ENCODE results near the gene SERPINB1.

The SERPINB1 gene

DNA sequence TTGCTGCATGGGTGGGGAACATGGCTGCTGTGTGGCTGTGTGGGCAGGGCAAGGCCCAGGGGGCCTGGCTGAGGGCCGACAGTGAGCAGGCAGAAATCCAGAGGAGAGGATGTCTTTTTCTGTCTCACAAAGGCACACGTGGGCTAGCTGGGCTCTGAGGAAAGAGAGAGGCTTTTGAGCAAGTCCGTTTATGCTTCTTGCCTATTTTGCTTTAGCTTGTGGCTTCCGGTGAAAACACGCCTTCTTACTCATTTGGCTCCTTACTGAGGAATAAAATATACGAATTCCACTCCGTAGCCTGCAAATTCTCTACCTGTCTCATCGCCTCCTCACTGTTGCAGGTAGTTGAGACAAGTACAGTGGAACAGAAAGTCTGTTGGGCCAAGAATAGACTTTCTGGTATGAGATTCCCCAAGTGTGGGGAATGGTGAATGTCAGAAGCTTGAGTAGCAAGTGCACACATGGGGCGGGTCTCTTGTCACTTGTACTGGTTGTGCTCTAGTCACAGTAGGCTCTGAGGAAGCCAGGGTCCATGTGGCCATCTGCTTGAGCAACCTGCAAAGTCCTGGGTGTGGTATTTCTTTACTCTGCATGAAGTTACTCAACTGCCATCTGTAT is 48.0 kb downstream of the SERPINB1 start:
- DNase-seq (ENCODE audit: low spot score), result no peak

DNA sequence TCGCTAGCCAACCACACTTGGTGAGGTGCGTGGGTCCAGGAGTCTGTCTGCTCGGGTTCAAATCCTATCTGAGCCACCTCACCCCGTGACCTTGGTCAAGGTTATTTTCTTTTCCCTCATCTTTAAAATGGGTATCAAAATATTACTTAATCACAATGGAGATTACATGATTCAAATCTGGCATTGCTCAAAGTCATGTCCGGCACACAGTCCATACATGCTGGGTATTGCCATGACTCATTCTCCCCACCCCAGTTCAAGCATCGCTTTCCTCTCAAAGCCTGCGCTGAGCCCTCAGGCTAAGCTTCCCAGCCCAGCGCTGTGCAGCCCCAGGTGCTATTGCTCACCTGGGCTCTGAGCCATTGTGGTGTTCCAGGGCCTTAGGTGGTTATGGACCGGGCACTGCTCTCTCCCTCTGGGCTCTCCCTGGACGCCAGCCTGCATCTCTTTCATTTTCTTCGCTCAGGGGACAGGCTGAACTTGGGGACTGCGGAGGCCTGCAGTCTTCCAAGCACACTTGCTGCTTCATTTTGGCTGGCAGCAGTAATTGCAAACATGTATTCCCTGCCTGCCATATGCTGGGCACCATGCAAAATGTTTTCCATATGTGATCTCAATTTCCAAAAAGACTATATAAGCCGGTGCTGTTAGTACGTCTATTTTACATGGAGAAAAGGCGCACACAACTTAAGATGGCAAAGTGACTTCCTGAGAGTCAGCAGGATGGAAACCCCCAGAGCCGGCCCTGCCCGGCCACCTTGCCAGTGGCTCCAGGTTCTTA is 49.1 kb downstream of the SERPINB1 start:
- no peak for DNase-seq (ENCODE audit: low spot score)

DNA sequence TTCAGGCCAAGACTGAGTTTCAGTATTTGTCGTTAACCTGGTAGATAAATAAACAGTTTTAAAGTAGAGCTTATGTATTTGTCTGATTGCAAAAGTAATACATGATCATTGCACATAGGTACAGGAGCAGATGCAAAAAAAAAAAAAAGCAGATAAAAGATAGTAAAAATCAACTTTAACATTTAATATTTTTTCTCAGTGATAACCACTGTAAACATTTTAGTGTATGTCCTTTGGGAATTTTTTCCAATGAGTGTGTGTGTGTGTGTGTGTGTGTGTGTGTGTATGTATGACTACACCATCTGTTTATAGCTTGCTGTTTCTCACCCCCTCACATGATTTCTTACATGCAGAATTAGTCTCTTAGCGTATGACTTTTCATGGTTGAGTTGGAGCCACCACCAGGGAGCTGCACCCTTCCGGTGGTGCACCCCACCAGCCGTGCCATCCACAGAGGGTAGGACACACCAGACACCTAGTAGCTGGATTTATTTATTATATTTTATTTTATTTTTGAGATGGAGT is 50.2 kb downstream of the SERPINB1 start:
- DNase-seq (ENCODE audit: low spot score), result no peak

DNA sequence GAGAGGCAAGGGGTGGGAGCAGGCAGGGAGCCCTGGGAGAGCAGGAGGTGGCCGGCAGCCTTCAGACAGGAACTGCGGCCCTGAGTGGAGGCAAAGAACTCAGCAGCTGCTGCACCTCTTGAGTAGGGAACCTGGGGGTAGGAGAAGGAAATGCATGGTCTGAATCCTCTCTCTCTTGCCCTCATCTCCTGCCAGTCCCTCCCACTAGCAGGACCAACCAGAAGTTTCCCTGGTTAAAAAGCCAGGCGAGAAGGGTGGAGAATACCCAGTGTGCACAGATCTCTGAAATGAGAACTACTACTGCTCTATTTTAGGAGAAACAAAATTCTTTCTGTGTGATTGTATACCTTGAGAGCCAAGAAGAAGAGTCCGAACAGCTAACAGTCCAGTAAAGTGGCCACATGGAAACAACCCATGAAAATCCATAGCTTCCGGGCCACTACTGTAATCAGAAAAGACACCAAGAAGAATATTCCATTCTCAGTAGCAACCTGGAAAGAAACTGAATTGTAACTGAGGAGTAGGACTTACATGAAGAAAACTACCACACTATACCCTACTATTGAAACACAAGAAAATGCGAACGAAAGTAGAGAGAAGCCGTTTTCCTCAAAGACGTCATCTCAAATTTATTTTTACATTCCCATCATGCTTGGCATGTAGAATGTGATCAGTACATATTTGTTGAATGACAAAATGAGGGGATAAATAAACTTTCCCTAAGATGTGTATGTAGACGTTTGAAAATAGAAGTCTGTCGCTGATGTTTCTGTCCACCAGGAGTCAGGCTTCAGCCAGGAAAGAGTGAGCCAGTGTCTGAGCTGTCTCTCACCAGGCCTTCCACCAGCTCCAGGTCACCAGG is 50.8 kb downstream of the SERPINB1 start:
- peak; percentile 53 for DNase-seq (ENCODE audit: low spot score)

DNA sequence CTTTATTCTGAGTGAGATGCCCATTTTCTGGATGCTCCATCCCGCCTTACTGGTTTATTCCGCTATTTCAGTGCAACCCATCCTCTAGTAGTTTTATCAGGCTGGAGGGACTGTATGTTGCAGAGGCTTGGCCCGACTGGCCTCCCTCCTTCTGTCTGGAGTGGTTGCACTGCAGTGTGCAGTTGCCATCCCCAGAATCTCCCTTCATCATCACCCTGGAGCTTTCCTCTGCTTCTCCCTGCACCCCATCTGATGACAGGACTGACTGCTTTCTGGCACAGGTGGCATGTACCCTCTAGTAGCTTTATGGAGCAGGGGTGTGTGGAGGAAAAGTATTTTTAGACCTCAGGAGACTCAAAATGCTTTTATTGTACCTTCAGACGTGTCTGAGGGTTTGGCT is 55.4 kb downstream of the SERPINB1 start:
- no peak for DNase-seq (ENCODE audit: low spot score)

DNA sequence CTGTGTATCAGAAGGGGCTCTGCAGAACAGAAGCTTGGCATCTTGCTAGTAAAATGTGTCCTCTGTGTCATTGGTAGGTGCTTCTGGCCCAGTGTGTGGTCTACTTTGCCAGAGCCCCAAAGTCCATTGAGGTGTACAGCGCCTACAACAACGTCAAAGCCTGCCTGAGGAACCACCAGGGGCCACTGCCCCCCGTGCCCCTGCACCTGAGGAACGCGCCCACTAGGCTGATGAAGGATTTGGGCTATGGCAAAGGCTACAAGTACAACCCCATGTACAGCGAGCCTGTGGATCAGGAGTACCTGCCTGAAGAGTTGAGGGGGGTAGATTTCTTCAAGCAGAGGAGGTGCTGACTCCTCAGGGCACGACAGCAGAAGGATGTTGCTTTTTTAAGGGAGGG is 56.7 kb downstream of the SERPINB1 start:
- no peak for DNase-seq (ENCODE audit: low spot score)

DNA sequence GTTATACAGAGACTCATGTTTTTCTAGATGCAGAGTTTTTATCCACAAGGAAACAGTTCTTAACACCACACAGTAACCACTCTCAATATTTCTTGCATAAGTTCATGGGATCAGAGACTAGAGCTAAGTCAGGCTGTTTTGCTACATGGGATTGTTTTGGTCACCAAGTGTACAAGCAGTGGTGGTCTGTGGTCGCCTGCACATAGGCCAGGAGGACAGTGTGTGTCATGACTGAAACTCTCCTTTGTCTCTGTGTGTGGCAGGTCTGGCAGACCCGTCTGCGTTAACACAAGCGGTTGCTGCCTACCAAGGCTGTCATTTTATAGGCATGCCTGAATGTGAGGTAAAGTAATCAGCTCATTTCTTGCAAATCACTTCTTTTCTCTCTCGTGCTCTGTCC is 57.6 kb downstream of the SERPINB1 start:
- no peak for DNase-seq (ENCODE audit: low spot score)

DNA sequence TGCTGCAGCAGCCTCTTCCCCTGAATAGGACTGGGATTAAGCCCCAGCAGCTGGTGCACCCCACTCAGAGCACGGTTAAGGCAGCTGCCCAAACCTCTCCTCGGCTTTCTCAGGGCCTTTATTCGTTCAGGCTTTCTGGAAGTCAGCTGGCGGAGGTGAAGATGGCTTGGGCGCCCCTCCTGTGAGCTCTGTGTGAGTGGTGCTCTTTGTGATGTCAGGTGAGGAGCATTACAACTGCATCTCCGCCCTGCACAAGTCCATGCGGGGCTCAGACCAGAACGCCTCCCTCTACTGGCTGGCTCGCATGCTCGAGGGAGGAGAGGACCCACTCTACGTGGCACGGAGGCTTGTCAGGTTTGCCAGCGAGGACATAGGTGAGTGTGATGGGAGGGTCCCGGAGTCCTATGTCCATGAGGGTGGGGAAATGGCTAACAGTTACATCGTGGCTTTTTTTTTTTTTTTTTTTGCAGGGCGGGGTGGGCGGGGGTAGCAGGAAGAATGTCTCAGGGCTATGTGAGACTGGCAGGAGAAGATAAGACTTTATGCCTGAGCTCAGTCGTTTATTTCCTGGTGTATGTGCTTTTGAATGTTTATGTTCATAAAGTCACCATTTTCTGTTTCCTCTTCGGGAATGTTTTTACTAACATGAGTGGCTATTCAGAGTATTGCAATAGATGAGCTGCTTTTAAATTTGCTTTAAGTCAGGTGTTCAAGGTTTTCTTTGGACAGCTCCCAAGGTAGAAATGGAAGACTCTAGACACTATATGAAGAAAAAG is 58.3 kb downstream of the SERPINB1 start:
- no peak for DNase-seq (ENCODE audit: low spot score)

DNA sequence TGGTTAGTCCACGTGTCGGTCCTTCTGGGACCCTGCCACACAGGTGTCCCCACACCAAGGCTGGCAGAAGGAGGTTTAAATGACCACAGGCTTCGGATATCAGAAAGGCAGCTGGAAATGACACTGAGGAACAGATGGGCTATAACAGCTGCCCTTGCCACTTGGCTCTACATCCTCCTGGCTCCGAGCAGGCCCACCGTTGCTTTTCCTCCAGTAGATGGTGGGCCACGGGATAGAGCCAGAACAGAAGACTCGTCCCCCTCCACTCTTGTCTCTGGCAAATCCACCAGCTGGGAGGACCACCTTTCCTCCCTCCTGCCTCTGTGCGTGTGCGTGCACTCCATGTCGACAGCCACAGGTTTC is 58.9 kb downstream of the SERPINB1 start:
- no peak for DNase-seq (ENCODE audit: low spot score)

DNA sequence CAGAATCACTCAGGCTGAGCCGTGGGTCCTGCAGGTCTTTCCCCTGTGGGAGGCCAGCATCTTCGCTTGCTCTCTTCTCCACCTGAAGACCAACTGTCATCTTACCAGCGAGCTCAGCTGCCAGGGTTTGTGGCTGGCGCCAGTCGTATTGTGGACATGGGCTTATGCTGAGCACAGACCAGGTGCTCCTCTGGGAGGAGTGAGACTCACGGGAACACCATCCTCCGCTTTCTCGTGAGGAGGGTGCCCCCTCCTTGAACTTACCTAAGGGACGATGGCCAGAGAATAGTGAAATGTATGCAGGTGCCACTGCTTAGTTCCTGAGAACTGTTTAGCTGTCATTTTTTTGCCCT is 59.3 kb downstream of the SERPINB1 start:
- DNase-seq (ENCODE audit: low spot score), result no peak
